LNCaP clone FGC (cell line): ENCODE measurements around the gene SPRN.
"Not testable (repeated sequence)": the region's sequence is repeated elsewhere in the genome, so short reads cannot be mapped to it uniquely, and the experiment has no call there.

Source experiments
- DNase-seq: peaks from one replicate; pipeline ENCODE4 v3.0.0-alpha.2; 2011; ENCODE audit warnings: low read depth
- H3K4me3 ChIP-seq: 2 replicates; pipeline ENCODE4 v1.5.1; 2011; ENCODE audit warnings: mild to moderate bottlenecking, low read depth, low read length, control low read depth
- CTCF ChIP-seq: IDR thresholded peaks from 2 replicates; pipeline ENCODE4 v1.5.1; 2012; ENCODE audit warnings: mild to moderate bottlenecking; ENCODE audit not compliant: control insufficient read depth, insufficient read depth; ENCODE audit errors: extremely low read depth

SPRN gene

GRCh38 chr10:133391249-133391635 is 33.2 kb downstream of the SPRN start:
- TF ChIP-seq CTCF = no peak
- H3K4me3 ChIP-seq = no peak overlapping the region
- DNase-seq = no peak

GRCh38 chr10:133390597-133391248 is 33.7 kb downstream of the SPRN start:
- DNase-seq = no peak
- TF ChIP-seq CTCF = no peak
- no peak overlapping the region for H3K4me3 ChIP-seq

GRCh38 chr10:133388973-133389818 is 35.2 kb downstream of the SPRN start:
- H3K4me3 ChIP-seq = no peak overlapping the region
- DNase-seq = no peak
- no peak for TF ChIP-seq CTCF

GRCh38 chr10:133388236-133388972 is 36.0 kb downstream of the SPRN start:
- TF ChIP-seq CTCF = no peak
- DNase-seq = no peak
- H3K4me3 ChIP-seq = no peak overlapping the region

- DNase-seq = not testable (repeated sequence)
Measured at GRCh38 chr10:133386951-133387350, 37.5 kb downstream of the SPRN start.

GRCh38 chr10:133385214-133385613 is 39.2 kb downstream of the SPRN start:
- no peak for DNase-seq
- H3K4me3 ChIP-seq = no peak overlapping the region
- TF ChIP-seq CTCF = no peak

More at GRCh38 chr10:133386951-133387350, 37.5 kb downstream of the SPRN start:
- not testable (repeated sequence) for H3K4me3 ChIP-seq

- no peak for TF ChIP-seq CTCF
- H3K4me3 ChIP-seq = no peak overlapping the region
- no peak for DNase-seq
Measured at GRCh38 chr10:133384071-133384470, 40.4 kb downstream of the SPRN start.
